C1 segment of cervical spinal cord (tissue), 14 donors: Measurements from ENCODE around the gene MFRP.
A peak's percentile ranks its signal among the peaks of the same experiment; 100 is the strongest.

ENCODE experiments used
- DNase-seq, 14 donors: peaks; one replicate each; lab custom pipeline; 2025; lab: John Stamatoyannopoulos, UW

Gene MFRP

GRCh38 chr11:119373059-119373920, 26.8 kb upstream of the MFRP start:
- DNase-seq = no peak

- no peak for DNase-seq
Measured at GRCh38 chr11:119372260-119373058, 26.0 kb upstream of the MFRP start.

- peak in 8 of 14 donors; percentile 30 to 54 (median 43) for DNase-seq
Measured at GRCh38 chr11:119371778-119372182, 25.3 kb upstream of the MFRP start.

- no peak for DNase-seq
Measured at GRCh38 chr11:119371067-119371601, 24.6 kb upstream of the MFRP start.

- DNase-seq = no peak
Measured at GRCh38 chr11:119370486-119371046, 24.1 kb upstream of the MFRP start.

- no peak for DNase-seq
Measured at GRCh38 chr11:119369132-119369925, 22.8 kb upstream of the MFRP start.

- peak in 4 of 14 donors; percentile 36 to 59 (median 50) for DNase-seq
Measured at GRCh38 chr11:119368121-119369034, 21.9 kb upstream of the MFRP start.

GRCh38 chr11:119367661-119368120, 21.2 kb upstream of the MFRP start:
- DNase-seq = no peak

GRCh38 chr11:119366690-119367620, 20.4 kb upstream of the MFRP start:
- DNase-seq = peak in 1 of 14 donors; percentile 21

- no peak for DNase-seq
Measured at GRCh38 chr11:119365071-119365591, 18.6 kb upstream of the MFRP start.

GRCh38 chr11:119363851-119364590, 17.5 kb upstream of the MFRP start:
- peak in 9 of 14 donors; percentile 25 to 71 (median 54) for DNase-seq

GRCh38 chr11:119363081-119363850, 16.8 kb upstream of the MFRP start:
- DNase-seq = peak in 4 of 14 donors; percentile 34 to 88 (median 48)

GRCh38 chr11:119362741-119363080, 16.2 kb upstream of the MFRP start:
- DNase-seq = peak in 1 of 14 donors; percentile 88

GRCh38 chr11:119361941-119362725, 15.6 kb upstream of the MFRP start:
- peak in 1 of 14 donors; percentile 58 for DNase-seq

GRCh38 chr11:119361056-119361787, 14.7 kb upstream of the MFRP start:
- DNase-seq = peak in 6 of 14 donors; percentile 28 to 82 (median 50)
